ENCODE measurements around the gene SVIL. TPM values are rescaled to one million over a fixed set of nuclear protein-coding genes. Genes with fewer than 3 reads are reported as not detected.
"Not testable (repeated sequence)": the region's sequence is repeated elsewhere in the genome, so short reads cannot be mapped to it uniquely, and the experiment has no call there.

SVIL gene
- total RNA-seq, 1 donor from 2014 or later: 58.5 TPM

GRCh38 chr10:29615195-29615594, 19.6 kb downstream of the SVIL start:
- DNase-seq (ENCODE audit: low read depth): no peak
- no peak for TF ChIP-seq CTCF (conservative IDR thresholded peaks at IDR 0.05; ENCODE audit: low read depth, low read length)
- no peak overlapping the region for H3K4me3 ChIP-seq (ENCODE audit: low read depth, low read length)

GRCh38 chr10:29614289-29614688, 20.5 kb downstream of the SVIL start:
- not testable (repeated sequence) for DNase-seq (ENCODE audit: low read depth); H3K4me3 ChIP-seq (ENCODE audit: low read depth, low read length)

- no peak for DNase-seq (ENCODE audit: low read depth)
- no peak for TF ChIP-seq CTCF (conservative IDR thresholded peaks at IDR 0.05; ENCODE audit: low read depth, low read length)
- H3K4me3 ChIP-seq (ENCODE audit: low read depth, low read length): no peak overlapping the region
These were observed 21.0 kb downstream of the SVIL start for GRCh38 chr10:29613791-29614190.

GRCh38 chr10:29613196-29613595, 21.6 kb downstream of the SVIL start:
- no peak for DNase-seq (ENCODE audit: low read depth)
- TF ChIP-seq CTCF (conservative IDR thresholded peaks at IDR 0.05; ENCODE audit: low read depth, low read length): no peak

GRCh38 chr10:29612657-29613056, 22.1 kb downstream of the SVIL start:
- no peak for TF ChIP-seq CTCF (conservative IDR thresholded peaks at IDR 0.05; ENCODE audit: low read depth, low read length)
- DNase-seq (ENCODE audit: low read depth): no peak

More at GRCh38 chr10:29613196-29613595, 21.6 kb downstream of the SVIL start:
- H3K4me3 ChIP-seq (ENCODE audit: low read depth, low read length): no peak overlapping the region

GRCh38 chr10:29611781-29612381, 22.9 kb downstream of the SVIL start:
- TF ChIP-seq CTCF (conservative IDR thresholded peaks at IDR 0.05; ENCODE audit: low read depth, low read length): no peak
- no peak overlapping the region for H3K4me3 ChIP-seq (ENCODE audit: low read depth, low read length)
- no peak for DNase-seq (ENCODE audit: low read depth)

More at GRCh38 chr10:29612657-29613056, 22.1 kb downstream of the SVIL start:
- no peak overlapping the region for H3K4me3 ChIP-seq (ENCODE audit: low read depth, low read length)

- no peak for DNase-seq (ENCODE audit: low read depth)
- TF ChIP-seq CTCF (conservative IDR thresholded peaks at IDR 0.05; ENCODE audit: low read depth, low read length): no peak
- H3K4me3 ChIP-seq (ENCODE audit: low read depth, low read length): no peak overlapping the region
These were observed 23.7 kb downstream of the SVIL start for GRCh38 chr10:29610876-29611647.

- not testable (repeated sequence) for H3K4me3 ChIP-seq (ENCODE audit: low read depth, low read length); DNase-seq (ENCODE audit: low read depth)
These were observed 24.4 kb downstream of the SVIL start for GRCh38 chr10:29610331-29610730.

Measured in epithelial cell of proximal tubule (primary cell).